Caco-2 (cell line): ENCODE results near the gene GALNT17. TPM values are rescaled to one million over a fixed set of nuclear protein-coding genes. Genes with fewer than 3 reads are reported as not detected.

ENCODE experiments used
- BruUV-seq: library from RNA; stranded (reverse); fragments of 400-500 nt; replicated peaks from 2 replicates; lab custom pipeline; 2021; lab: Mats Ljungman, UMichigan
- CTCF ChIA-PET: fragments of 300-600 bp; sonication (Branson Sonifier 250); formaldehyde crosslinking; loops from one replicate; lab custom pipeline; 2022; ENCODE audit warnings: antibody characterized with exemption; lab: Charles Lee
- POLR2A ChIA-PET: fragments of 300-600 bp; sonication (Branson Sonifier 250); formaldehyde crosslinking; loops from one replicate; lab custom pipeline; 2022; ENCODE audit warnings: antibody characterized with exemption; lab: Charles Lee
- DNase-seq, 2 experiments: peaks; one replicate each; pipeline versions ENCODE4 v3.0.0 to v3.0.0-alpha.2; 2020 to 2022
- H3K27me3 ChIP-seq: replicated peaks from 2 replicates; pipeline ENCODE4 v1.6.0; 2011; ENCODE audit warnings: low read length; ENCODE audit not compliant: control insufficient read depth, insufficient read depth
- H3K36me3 ChIP-seq: 2 replicates; pipeline ENCODE4 v1.5.1; 2011; ENCODE audit warnings: low read length; ENCODE audit not compliant: control insufficient read depth, insufficient read depth
- H3K4me1 ChIP-seq: fragments of 250-450 bp; sonication (Bioruptor Pico); 2 replicates; pipeline ENCODE4 v1.5.1; 2020; ENCODE audit warnings: mild to moderate bottlenecking
- H3K4me3 ChIP-seq: 2 replicates; pipeline ENCODE4 v1.5.1; 2011; ENCODE audit warnings: low read depth, mild to moderate bottlenecking, control low read depth, low read length
- H3K9me3 ChIP-seq: fragments of 250-450 bp; sonication (Bioruptor Pico); 2 replicates; pipeline ENCODE4 v1.5.1; 2020; ENCODE audit warnings: mild to moderate bottlenecking, moderate library complexity
- H3K27ac Mint-ChIP-seq: one replicate; pipeline ENCODE4 v1.8.0; 2022; ENCODE audit warnings: mixed read lengths; ENCODE audit not compliant: unreplicated experiment
- H3K27me3 Mint-ChIP-seq: one replicate; pipeline ENCODE4 v1.8.0; 2022; ENCODE audit warnings: mixed read lengths; ENCODE audit not compliant: insufficient read depth, unreplicated experiment
- H3K36me3 Mint-ChIP-seq: one replicate; pipeline ENCODE4 v1.8.0; 2022; ENCODE audit warnings: mild to moderate bottlenecking, mixed read lengths; ENCODE audit not compliant: insufficient read depth, unreplicated experiment
- H3K4me1 Mint-ChIP-seq: one replicate; pipeline ENCODE4 v1.8.0; 2022; ENCODE audit warnings: low read depth, mixed read lengths; ENCODE audit not compliant: unreplicated experiment
- H3K4me3 Mint-ChIP-seq: one replicate; pipeline ENCODE4 v1.8.0; 2022; ENCODE audit warnings: mild to moderate bottlenecking, moderate library complexity, mixed read lengths; ENCODE audit not compliant: unreplicated experiment
- H3K9me3 Mint-ChIP-seq: one replicate; pipeline ENCODE4 v1.8.0; 2022; ENCODE audit warnings: mixed read lengths; ENCODE audit not compliant: unreplicated experiment
- CTCF ChIP-seq, 2 experiments: fragments of 200-600 bp in 1 of 2; IDR thresholded peaks; 1 replicate in 1 of 2; 2 replicates in 1 of 2; pipeline versions ENCODE4 v1.5.1 to v1.8.0; 2011 to 2022; ENCODE audit warnings: antibody characterized with exemption in 1 of 2, control low read depth in 1 of 2, inconsistent platforms in 1 of 2, low read depth in 1 of 2, low read length in 1 of 2, mild to moderate bottlenecking in 1 of 2, moderate library complexity in 1 of 2; ENCODE audit not compliant: insufficient read depth in 1 of 2, severe bottlenecking in 1 of 2, unreplicated experiment in 1 of 2
- intact Hi-C: fragments of 100-400 bp; cut with micrococcal nuclease; formaldehyde crosslinking; loops from one replicate; pipeline ENCODE4 v1.10.0; 2022; ENCODE audit not compliant: unreplicated experiment
- total RNA-seq: library from RNA; stranded (reverse); gene quantifications from 2 replicates; pipeline ENCODE4 v1.2.3, GENCODE V29; 2022

GALNT17 gene
- total RNA-seq, 1 experiment from 2014 or later = not detected

- no peaks in the 10 kb centered on the region for H3K27me3 ChIP-seq
- no peaks in the 10 kb centered on the region for H3K36me3 ChIP-seq
- intact Hi-C loops = no loop called here
- Mint-ChIP-seq H3K36me3 (no peaks in the 10 kb centered on the region), H3K27ac (no peak overlapping the region), H3K9me3 (peaks cover 20% of the 10 kb centered on the region), H3K27me3 (no peaks in the 10 kb centered on the region), H3K4me1 (no peaks in the 10 kb centered on the region), H3K4me3 (no peak overlapping the region)
- CTCF ChIA-PET = interaction anchor here (0.7 kb wide), 1 partner anchor 199 kb away, joined by 3 read pairs; no protein-coding TSS in a partner anchor
- BruUV-seq = no TSS peak
- TF ChIP-seq CTCF (IDR thresholded peaks at IDR 0.05; ENCODE audit: insufficient read depth in 1 of 2, low read depth in 1 of 2, low read length in 1 of 2, severe bottlenecking in 1 of 2, unreplicated experiment in 1 of 2) = no peak
- H3K4me3 ChIP-seq = no peak overlapping the region
- no peaks in the 10 kb centered on the region for H3K9me3 ChIP-seq
- DNase-seq = no peak
- POLR2A ChIA-PET = no interaction called here
- H3K4me1 ChIP-seq = no peaks in the 10 kb centered on the region
Measured at GRCh38 chr7:71479231-71479630, 347.3 kb downstream of the GALNT17 start.

- no peak overlapping the region for H3K27ac Mint-ChIP-seq
- ChIA-PET POLR2A (no interaction called here), CTCF (no interaction called here)
- TF ChIP-seq CTCF (IDR thresholded peaks at IDR 0.05; ENCODE audit: insufficient read depth in 1 of 2, low read depth in 1 of 2, low read length in 1 of 2, severe bottlenecking in 1 of 2, unreplicated experiment in 1 of 2) = no peak
- Histone ChIP-seq H3K4me1 (no peaks in the 10 kb centered on the region), H3K9me3 (no peaks in the 10 kb centered on the region), H3K4me3 (no peak overlapping the region), H3K36me3 (no peaks in the 10 kb centered on the region), H3K27me3 (no peaks in the 10 kb centered on the region)
- H3K9me3 Mint-ChIP-seq = peaks cover 11% of the 10 kb centered on the region
- H3K36me3 Mint-ChIP-seq = no peaks in the 10 kb centered on the region
- intact Hi-C loops = no loop called here
- H3K4me1 Mint-ChIP-seq = no peaks in the 10 kb centered on the region
- no peak for DNase-seq
- no peaks in the 10 kb centered on the region for H3K27me3 Mint-ChIP-seq
- H3K4me3 Mint-ChIP-seq = no peak overlapping the region
- BruUV-seq = no TSS peak
Measured at GRCh38 chr7:71480791-71481190, 348.8 kb downstream of the GALNT17 start.

GRCh38 chr7:71482284-71482683 is 350.3 kb downstream of the GALNT17 start:
- H3K4me1 ChIP-seq = no peaks in the 10 kb centered on the region
- no peaks in the 10 kb centered on the region for H3K9me3 ChIP-seq
- TF ChIP-seq CTCF (IDR thresholded peaks at IDR 0.05; ENCODE audit: insufficient read depth in 1 of 2, low read depth in 1 of 2, low read length in 1 of 2, severe bottlenecking in 1 of 2, unreplicated experiment in 1 of 2) = no peak
- ChIA-PET CTCF (no interaction called here), POLR2A (no interaction called here)
- no peak overlapping the region for H3K4me3 ChIP-seq
- Mint-ChIP-seq H3K36me3 (no peaks in the 10 kb centered on the region), H3K9me3 (peaks cover 6% of the 10 kb centered on the region), H3K4me3 (no peak overlapping the region), H3K4me1 (no peaks in the 10 kb centered on the region), H3K27me3 (no peaks in the 10 kb centered on the region), H3K27ac (no peak overlapping the region)
- BruUV-seq = no TSS peak
- no peaks in the 10 kb centered on the region for H3K27me3 ChIP-seq
- no peaks in the 10 kb centered on the region for H3K36me3 ChIP-seq
- intact Hi-C loops = no loop called here
- DNase-seq = no peak
